GM21529 (cell line): Measurements from ENCODE around the gene LIPH.
"Not testable (repeated sequence)": the region's sequence is repeated elsewhere in the genome, so short reads cannot be mapped to it uniquely, and the experiment has no call there.

ENCODE experiments used
- ATAC-seq: cut with Tn5 transposase; IDR thresholded peaks from one replicate; pipeline ENCODE4 v1.9.1; 2021; ENCODE audit not compliant: unreplicated experiment

Gene LIPH

GRCh38 chr3:185552358-185552877 is at the start of gene LIPH:
TSS of gene LIPH (minus strand) at chr3:185552588. CDS start at chr3:185552471, 117 bp downstream.
- peak; percentile 84 for ATAC-seq

- peak; percentile 86 for ATAC-seq
Measured at GRCh38 chr3:185595526-185595925, 43.1 kb upstream of the LIPH start.

GRCh38 chr3:185594073-185594472 is 41.7 kb upstream of the LIPH start:
- ATAC-seq: no peak

- no peak for ATAC-seq
Measured at GRCh38 chr3:185586686-185587039, 34.3 kb upstream of the LIPH start.

GRCh38 chr3:185585859-185586685 is 33.7 kb upstream of the LIPH start, which contains the start of gene SENP2:
TSS of gene SENP2 (plus strand) at chr3:185586295. CDS start at chr3:185586414, 119 bp downstream.
- ATAC-seq: peak; percentile 97

- ATAC-seq: no peak
Measured at GRCh38 chr3:185585518-185585858, 33.1 kb upstream of the LIPH start.

- no peak for ATAC-seq
Measured at GRCh38 chr3:185584686-185585085, 32.3 kb upstream of the LIPH start.

GRCh38 chr3:185583925-185584324 is 31.5 kb upstream of the LIPH start:
- no peak for ATAC-seq

GRCh38 chr3:185582871-185583270 is 30.5 kb upstream of the LIPH start:
- no peak for ATAC-seq

GRCh38 chr3:185582236-185582635 is 29.8 kb upstream of the LIPH start:
- no peak for ATAC-seq

- ATAC-seq: peak; percentile 89
Measured at GRCh38 chr3:185575108-185575869, 22.9 kb upstream of the LIPH start.

- ATAC-seq: no peak
Measured at GRCh38 chr3:185572183-185572582, 19.8 kb upstream of the LIPH start.

- ATAC-seq: no peak
Measured at GRCh38 chr3:185561958-185562357, 9.6 kb upstream of the LIPH start.

- ATAC-seq: no peak
Measured at GRCh38 chr3:185561374-185561943, 9.1 kb upstream of the LIPH start.

GRCh38 chr3:185560676-185561075 is 8.3 kb upstream of the LIPH start:
- no peak for ATAC-seq

- ATAC-seq: no peak
Measured at GRCh38 chr3:185559706-185560090, 7.3 kb upstream of the LIPH start.

- no peak for ATAC-seq
Measured at GRCh38 chr3:185558395-185558794, 6.0 kb upstream of the LIPH start.

- not testable (repeated sequence) for ATAC-seq
Measured at GRCh38 chr3:185556640-185557039, 4.3 kb upstream of the LIPH start.

GRCh38 chr3:185555860-185556347 is 3.5 kb upstream of the LIPH start:
- ATAC-seq: no peak

- no peak for ATAC-seq
Measured at GRCh38 chr3:185555101-185555501, 2.7 kb upstream of the LIPH start.

GRCh38 chr3:185549651-185550111 is 2.7 kb downstream of the LIPH start:
- no peak for ATAC-seq
